Heart left ventricle (tissue), 13 donors: Measurements from ENCODE around the gene TARDBP.

Experiments used
- CTCF ChIP-seq, 12 donors: fragments of 200-600 bp; sonication (generic) in 4 of 12; IDR thresholded peaks; one replicate each; pipeline versions ENCODE4 v1.5.0 to v1.8.0; 2018 to 2022; ENCODE audit warnings: antibody characterized with exemption in 12 of 12, mild to moderate bottlenecking in 5 of 12
- POLR2A ChIP-seq, 2 donors: fragments of 450-650 bp; IDR thresholded peaks; one replicate each; pipeline ENCODE4 v1.6.1; 2017; ENCODE audit warnings: antibody characterized with exemption in 2 of 2, mild to moderate bottlenecking in 2 of 2, moderate library complexity in 2 of 2
- donor health status: ischemic (EF 13 %, LVEDD 7.1; RV severe dilation, severe dysfunction).
- donor health status: DM: no; HTN: yes; CAD: no.
- donor health status: DM: no; HTN: no; CAD: no.
- donor health status: ischemic (EF 25% LVEDD 6.9; RV normal size, moderate dysfunction).
- donor health status: ischemic (EF 25% LVEDD 5.7; RV mildly dilated, moderate dysfunction).
- donor health status: ischemic (EF 35%, LVEDD 5.7; RV mildly dilated, moderate dysfunction).
- donor health status: nonischemic (EF 11% LVEDD 7.7; RV severe dilation, severe dysfunction).
- donor health status: DM: yes; HTN: yes; CAD: no.
- donor health status: PGD.
- donor health status: ischemic (EF 29% LVEDD 5.4; RV normal size, mild dysfunction).
- donor health status: nonischemic (EF 23%, LVEDD 6.1; RV moderate dilation, normal function).

GRCh38 chr1:11024874-11025203, 12.4 kb downstream of the TARDBP start:
- TF ChIP-seq CTCF (IDR thresholded peaks at IDR 0.05) (no peak), POLR2A (IDR thresholded peaks at IDR 0.05) (no peak)
